ENCODE measurements around the gene LPIN2.

GRCh38 chr18:2976218-2977132 lies 36.5 kb downstream of the LPIN2 start:
- TF ChIP-seq EZH2 (IDR thresholded peaks at IDR 0.05; ENCODE audit: borderline replicate concordance, low read length) (no peak), CTCF (IDR thresholded peaks at IDR 0.05; ENCODE audit: low read length) (no peak)

Data from OCI-LY1 (cell line).